Kidney glomerular epithelial cell (primary cell): ENCODE measurements around the gene GAS2L1.
A peak's percentile ranks its signal among the peaks of the same experiment; 100 is the strongest.

Experiments
- DNase-seq: peaks from one replicate; lab custom pipeline; 2025; lab: John Stamatoyannopoulos, UW

GAS2L1 gene

GRCh38 chr22:29309332-29310064 is 3.0 kb downstream of the GAS2L1 start:
- DNase-seq, result no peak

DNA sequence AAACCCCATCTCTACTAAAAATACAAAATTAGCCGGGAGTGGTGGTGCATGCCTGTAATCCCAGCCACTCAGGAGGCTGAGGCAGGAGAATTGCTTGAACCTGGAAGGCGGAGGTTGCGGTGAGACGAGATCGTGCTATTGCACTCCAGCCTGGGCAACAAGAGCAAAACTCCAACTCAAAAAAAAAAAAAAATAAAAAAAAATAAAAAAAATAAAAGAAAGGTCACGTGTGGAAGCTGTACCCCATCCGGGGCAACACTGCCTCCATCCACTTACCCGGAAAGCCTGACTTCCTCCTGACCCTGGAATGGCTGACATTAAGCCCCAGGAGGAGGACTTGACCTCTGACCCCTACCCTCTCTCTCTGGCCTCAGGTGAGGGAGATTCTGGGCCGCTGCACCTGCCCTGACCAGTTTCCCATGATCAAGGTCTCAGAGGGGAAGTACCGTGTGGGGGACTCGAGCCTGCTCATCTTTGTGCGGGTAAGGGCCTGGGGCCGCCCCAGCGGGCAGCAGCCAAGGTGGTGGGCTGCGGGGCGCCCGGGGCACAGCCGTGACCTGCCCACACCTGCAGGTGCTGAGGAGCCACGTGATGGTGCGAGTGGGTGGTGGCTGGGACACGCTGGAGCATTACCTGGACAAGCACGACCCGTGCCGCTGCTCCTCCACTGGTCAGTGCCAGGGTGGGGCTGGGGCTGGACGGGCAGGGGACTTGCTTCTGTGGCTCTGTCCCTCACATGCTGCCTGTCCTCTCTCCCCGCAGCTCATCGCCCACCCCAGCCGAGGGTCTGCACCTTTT is 3.8 kb downstream of the GAS2L1 start:
- no peak for DNase-seq

DNA sequence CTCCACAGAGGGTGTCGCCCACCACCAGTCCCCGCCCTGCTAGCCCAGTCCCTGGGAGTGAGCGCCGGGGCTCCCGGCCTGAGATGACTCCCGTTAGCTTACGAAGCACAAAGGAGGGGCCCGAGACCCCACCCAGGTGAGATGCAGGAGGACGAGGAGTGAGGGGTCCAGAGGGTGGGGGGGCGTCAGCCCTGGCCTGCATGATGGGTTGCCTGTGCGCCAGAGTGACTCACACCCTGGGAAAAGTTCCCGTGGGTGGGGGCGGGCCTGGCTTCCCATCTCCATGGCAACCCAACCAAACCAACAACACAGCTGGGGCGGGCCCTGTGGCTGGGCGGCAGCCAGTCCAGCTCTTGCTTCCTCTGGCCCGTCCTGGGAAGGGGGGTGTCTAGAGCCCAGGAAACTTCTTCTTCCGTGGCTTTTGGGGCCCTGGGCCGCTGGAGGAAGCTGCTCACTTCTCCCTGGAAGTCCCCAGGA is 4.5 kb downstream of the GAS2L1 start:
- DNase-seq, result peak; percentile 95

DNA sequence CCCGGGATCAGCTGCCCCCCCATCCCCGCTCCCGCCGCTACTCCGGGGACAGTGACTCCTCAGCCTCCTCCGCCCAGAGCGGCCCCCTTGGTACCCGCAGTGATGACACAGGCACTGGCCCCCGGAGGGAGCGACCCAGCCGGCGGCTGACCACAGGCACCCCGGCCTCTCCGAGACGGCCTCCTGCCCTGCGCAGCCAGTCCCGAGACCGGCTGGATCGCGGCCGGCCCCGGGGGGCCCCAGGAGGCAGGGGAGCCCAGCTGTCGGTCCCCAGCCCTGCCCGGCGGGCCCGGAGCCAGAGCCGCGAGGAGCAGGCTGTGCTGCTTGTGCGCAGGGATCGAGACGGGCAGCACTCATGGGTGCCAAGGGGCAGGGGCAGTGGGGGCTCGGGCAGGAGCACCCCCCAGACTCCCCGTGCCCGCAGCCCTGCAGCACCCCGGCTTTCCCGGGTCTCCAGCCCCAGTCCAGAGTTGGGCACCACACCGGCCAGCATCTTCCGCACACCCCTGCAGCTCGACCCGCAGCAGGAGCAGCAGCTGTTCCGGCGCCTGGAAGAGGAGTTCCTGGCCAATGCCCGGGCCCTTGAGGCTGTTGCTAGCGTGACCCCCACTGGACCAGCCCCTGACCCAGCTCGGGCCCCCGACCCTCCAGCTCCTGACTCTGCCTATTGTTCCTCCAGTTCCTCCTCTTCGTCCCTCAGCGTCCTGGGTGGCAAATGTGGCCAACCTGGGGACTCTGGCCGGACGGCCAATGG is 5.2 kb downstream of the GAS2L1 start:
- no peak for DNase-seq

- no peak for DNase-seq
Observed at GRCh38 chr22:29312218-29313125, 6.0 kb downstream of the GAS2L1 start.

DNA sequence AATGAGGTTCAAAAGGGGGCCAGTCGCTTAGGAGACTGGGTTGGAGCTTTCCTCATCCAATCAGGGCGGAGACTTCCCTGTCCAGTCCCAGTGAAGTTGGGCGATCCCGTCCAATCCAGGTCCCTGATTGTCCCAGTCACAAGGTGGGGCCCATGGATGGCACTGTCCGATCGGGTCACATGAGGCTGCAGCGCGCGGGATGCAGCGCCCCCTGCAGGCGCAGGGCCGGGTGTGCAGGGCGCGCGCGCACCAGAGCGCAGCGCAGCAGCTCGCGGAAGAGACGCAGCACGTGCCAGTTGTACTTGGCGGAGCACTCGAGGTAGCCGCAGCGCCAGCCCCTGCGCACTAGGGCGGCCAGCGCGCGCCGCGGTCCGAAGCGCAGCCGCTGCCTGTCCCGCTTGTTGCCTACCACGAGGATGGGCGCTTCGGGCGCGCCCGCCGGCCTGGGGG is 6.7 kb downstream of the GAS2L1 start:
- no peak for DNase-seq

GRCh38 chr22:29313576-29314466 is 7.4 kb downstream of the GAS2L1 start:
- DNase-seq, result no peak

DNA sequence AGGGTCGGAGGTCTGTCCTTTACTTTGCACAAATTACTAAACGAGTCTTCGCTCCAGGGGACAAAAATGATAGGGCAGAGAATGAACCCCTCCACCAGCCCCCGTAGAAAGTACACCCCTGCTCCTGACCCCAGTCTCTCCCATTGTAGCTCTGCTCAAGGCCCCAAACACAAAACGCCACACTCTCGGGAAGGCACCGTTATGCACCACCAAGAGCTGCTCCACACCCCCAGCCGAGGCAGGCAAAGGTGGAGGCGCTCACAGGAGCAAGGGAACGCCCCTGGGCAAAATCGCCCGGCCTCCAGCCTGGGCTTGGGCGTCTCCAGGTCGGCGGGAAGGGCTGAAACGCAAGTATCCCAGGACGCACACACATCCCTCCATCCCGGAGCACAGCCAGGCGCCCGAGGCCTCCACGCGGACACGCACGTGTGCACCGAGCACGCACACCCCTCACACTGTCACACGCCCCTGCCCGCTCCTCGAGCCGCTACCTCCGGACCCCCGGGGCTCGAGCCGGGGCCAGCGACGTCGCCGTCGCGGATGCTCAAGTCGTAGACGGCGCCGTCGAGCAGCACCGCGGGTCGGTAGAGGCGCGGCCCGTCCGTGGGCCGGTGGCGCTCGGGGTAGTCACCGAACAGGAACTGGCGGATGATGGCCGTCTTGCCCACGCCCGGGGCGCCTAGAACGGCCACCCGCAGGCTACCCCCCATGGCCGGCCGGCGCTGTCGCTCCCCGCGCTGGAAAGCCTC is 8.3 kb downstream of the GAS2L1 start:
- DNase-seq, result no peak

- no peak for DNase-seq
Observed at GRCh38 chr22:29315286-29316140, 9.1 kb downstream of the GAS2L1 start, which contains the start of gene RASL10A. Gene RASL10A, minus strand, starts transcription at chr22:29315697. Its CDS starts 451 bp downstream, at chr22:29315246.

GRCh38 chr22:29316141-29316828 is 9.8 kb downstream of the GAS2L1 start:
- no peak for DNase-seq

DNA sequence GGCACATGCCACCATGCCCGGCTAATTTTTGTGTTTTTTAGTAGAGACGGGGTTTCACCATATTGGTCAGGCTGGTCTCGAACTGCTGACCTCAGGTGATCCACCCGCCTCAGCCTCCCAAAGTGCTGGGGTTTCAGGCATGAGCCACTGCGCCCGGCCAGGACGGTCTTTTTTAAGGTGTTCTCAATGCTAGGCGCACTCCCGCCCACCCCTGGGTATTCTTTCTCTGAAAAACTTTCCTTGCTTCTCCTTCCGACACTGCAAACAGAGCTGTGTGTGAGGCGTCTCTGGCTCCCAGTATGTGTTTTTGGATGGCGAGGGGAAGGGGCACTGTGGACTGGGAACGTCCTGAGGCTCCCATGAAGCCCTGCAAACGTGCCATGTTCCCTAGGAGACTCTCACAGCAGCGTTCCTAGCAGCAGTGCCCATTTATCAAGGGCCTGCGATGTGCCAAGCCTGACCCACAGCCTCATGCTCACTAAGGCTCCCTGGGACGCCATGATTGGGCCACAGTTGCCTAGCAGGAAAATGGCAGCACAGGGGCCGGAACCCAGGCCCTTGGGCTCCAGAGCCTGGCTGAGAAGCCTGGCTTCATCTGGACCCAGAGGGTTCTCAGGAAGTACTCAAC is 11.5 kb downstream of the GAS2L1 start:
- DNase-seq, result no peak

DNA sequence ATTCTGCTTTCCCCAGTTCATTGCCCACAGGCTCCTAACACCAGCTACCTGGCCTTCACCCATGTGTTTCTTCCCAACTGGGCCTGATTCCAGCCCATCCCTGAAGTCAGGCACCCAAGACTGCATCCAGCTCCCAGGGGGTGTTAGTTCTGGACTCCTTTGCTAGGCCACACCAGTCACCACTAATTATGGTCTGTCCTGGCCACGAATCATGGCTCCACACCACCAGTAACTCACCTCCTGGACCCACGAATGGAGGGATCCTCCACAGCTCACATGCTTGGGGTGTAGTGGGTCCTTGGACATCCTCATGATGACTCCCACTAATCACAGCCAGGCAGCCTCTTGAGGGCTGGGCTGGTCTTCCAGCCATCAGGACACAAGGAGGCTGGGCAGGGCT is 12.6 kb downstream of the GAS2L1 start:
- no peak for DNase-seq

GRCh38 chr22:29320546-29320945 is 14.1 kb downstream of the GAS2L1 start:
- DNase-seq, result no peak

DNA sequence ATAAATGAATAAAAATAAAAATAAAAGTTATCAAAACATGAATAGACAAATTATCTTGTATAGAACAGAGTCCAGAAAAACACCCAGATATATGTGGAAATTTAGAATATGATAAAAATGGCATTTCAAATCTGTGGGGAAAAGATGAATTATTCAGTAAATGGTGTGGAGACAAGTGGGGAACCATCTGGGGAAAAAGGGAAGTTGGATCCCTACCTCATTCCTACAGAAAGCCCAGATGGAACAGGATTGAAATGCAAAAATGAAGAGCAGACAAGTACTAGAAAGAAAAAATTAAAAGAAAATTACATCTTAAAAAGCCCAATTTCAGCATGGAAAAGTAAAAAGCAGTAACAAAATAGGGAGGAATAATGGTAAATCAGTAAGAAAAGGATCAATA is 17.2 kb downstream of the GAS2L1 start:
- DNase-seq, result no peak

DNA sequence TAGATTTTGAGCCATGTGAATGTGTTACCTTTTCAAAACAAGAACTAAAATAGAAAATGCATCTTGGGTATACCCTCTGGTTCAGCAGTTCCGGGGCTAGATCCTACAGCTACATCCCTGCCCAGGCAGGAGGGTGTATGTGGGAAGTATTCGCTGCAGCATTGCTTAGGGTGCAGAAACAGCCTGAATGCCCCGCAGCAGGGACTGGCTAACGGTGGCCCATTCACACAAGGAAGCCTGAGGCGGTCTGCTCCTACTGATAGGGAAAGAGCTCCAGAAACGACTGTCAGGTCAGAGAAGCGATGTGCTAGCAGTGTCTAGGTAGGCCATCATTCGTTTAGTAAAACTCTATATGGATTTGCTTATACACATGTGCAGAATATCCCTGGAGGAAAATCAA is 18.9 kb downstream of the GAS2L1 start:
- no peak for DNase-seq

- DNase-seq, result no peak
Observed at GRCh38 chr22:29325785-29326315, 19.4 kb downstream of the GAS2L1 start.

GRCh38 chr22:29326481-29326880 is 20.0 kb downstream of the GAS2L1 start:
- no peak for DNase-seq
